GM19035 (cell line): ENCODE data around the gene SLC25A41.

Experiments
- ATAC-seq: cut with Tn5 transposase; IDR thresholded peaks from one replicate; pipeline ENCODE4 v1.9.1; 2021; ENCODE audit not compliant: unreplicated experiment

Gene SLC25A41

DNA sequence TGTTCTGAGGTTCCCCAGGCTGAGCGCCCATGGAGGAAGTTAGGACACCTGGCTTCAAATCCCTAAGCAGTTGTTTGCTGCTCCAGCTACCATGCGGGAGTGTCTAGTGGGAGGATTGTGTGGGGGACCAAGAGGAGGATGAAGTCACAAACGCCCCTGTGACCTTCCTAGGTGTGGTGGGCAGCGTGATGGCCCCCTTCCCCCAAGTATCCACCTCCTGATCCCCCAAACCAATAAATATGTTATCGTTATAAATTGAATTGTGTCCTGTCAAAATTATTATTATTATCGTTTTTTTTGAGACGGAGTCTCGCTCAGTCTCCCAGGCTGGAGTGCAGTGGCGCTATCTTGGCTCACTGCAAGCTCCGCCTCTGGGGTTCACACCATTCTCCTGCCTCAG, at the start of gene SLC25A41:
TSS of gene SLC25A41 (minus strand) at position 101 of the 400 bp plus-strand sequence. CDS start at position 31, 70 bp downstream.
- ATAC-seq, result no peak

DNA sequence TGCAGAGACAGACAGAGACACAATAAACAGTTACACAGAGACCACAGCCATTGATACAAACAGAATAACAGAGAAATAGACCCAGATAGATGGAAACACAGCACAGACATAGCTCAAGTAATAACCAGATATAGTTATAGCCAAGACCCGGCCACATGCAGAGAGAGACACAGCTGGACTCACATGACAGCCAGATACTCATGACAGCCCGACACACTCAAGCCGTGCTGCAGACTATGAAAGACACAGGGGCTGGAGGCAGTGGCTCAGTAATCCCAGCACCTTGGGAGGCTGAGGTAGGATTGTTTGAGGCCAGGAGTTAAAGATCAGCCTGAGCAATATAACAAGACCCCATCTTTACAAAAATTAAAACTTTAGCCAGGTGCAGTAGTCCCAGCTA, 49.7 kb upstream of the SLC25A41 start:
- ATAC-seq, result no peak

DNA sequence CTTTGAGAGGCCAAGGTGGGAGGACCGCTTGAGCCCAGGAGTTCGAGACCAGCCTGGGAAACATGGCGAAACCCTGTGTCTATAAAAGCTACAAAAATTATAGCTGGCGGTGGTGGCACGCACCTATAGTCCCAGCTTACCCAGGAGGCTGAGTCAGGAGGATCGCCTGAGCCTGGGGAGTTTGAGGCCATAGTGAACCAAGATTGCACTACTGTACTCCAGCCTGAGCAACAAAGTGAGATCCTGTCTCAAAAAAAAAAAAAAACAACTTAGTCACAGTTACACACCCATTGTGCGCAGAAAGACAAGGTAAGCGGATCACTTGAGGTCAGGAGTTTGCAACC, 48.8 kb upstream of the SLC25A41 start:
- no peak for ATAC-seq

DNA sequence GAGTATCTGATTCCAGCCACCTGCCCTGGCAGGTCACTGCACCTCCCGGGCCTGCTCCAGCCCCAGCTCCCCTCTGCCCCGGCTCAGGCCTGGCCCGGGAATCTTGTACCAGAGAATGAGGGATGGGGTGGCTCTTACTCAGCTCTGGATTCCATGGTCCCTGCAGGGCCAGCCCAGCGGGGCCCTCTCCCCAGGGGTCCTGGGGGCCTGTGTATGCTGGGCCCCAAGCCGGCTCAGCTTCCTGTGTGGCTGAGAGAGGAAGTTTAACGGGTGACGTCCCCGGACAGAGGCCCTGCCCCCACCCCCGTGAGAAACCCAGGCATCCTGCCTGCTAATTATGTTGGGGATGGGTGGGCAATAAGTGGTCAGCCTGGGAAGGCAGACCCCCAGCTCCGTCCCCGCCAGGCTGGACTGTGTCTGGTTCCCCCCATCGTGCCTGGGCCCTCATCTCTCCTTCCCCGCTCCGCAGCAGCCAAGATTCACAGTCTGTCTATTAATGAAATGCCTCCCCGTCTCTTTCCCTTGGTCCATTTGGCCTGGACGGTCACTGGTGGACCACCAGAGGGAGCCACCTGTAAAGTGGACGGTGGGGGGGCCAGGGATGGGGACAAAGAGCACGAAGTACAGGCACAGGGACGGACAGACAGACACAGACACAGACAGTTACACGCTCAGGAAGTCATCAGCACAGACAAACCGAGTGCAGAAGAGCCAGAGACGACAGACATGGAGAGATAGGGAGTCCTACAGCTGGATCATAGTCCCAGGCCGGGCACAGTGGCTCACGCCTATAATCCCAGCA, 48.2 kb upstream of the SLC25A41 start, which contains the start of gene DENND1C:
TSS of gene DENND1C (minus strand) at position 247 of the 802 bp plus-strand sequence. CDS start at position 155, 92 bp downstream.
- peak; percentile 67 for ATAC-seq

DNA sequence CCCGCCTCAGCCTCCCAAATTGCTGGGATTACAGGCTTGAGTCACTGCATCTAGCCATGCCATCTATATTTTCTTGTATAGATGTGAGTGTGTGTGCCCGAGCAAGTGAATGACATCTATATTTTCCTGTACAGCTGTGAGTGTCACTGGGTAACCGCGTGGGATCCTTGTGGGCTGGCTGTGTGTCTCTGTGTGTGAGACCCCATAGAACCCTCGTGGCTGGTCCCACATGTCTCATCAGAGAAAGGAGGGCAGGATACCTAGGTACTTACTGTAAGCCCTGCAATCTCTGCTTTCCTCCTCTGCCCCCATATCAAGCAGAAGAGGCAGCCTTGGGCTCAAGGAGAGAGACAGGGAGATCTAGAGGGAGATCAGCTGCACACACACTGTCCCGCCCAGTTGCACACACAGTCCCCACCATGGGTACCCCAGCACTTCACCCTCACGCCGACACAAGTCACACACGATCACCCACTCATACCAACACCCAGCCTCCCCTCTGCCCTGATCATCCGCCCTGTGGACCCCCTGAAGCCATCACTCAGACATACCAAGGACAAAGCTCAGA, 47.4 kb upstream of the SLC25A41 start:
- peak; percentile 24 for ATAC-seq

DNA sequence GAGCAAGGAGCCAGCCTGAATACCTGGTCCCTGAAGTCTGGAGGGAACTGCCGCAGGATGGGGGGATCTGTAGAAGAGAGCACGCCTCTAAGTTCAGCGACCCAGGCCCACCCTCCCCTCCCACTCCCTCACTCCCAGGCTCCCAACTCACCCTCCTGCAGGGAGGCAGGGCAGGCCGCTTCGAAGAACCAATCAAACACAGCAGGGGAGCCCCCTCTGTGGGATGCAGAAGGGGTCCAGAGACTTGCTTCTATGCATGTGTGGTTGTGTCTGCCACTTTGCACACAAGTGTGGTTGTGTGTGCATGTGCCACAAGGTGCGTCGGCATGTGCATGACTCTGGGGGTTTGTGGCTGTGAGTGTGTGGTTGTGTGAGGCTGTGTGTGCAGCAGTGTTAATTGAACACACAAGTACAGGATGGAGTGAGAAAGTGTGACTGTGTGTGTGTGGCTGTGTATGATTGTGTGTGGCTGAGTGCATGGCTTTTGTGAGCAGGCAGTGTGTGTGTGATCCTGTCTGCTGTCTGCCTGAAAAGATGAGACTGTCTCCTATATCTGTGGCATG, 46.4 kb upstream of the SLC25A41 start:
- ATAC-seq, result no peak

DNA sequence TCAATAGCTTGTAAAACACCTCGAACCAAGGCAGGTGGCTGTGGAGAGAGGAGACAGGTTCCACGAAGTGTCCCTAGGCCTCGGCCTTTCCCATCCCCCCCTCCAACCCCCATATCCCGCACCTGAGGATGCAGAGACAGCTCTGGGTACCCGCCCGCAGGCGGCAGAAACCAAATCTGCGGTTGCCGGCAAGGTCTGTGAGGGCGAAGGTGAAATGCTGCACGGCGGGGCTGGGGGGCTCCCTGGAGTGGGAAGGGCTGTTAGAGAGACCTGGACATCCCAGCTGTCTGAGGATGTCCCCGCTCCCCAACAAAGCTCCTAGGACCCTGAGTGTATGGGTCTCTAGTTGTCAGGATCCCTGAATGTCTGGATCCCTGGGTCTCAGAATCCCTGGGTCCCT, 45.3 kb upstream of the SLC25A41 start:
- ATAC-seq, result no peak

DNA sequence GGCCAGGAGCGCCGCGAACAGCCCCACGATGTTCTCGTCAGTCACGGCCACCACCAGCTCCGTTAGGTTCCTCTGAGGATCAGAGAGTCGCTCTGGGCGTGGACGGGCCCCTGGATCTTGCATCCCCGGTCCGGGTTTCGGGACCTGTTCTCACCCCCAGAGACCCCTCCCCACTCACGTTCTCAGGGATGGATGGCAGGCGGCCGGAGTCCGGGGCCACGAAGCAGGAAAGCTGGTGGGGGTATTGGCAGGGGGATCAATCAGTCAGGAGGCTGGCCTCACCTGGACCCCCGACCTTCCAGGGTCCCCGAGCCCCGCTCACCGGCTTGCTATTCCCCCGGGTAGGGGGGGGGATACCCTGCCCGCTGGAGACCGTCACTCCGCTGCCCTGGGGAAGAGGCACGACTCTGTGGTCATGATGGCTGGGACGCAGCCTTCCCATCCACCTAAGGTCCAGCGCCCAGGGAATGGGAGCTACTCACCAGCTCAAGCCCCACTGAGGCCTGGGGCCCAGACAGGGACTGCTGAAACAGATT, 43.4 kb upstream of the SLC25A41 start:
- no peak for ATAC-seq

DNA sequence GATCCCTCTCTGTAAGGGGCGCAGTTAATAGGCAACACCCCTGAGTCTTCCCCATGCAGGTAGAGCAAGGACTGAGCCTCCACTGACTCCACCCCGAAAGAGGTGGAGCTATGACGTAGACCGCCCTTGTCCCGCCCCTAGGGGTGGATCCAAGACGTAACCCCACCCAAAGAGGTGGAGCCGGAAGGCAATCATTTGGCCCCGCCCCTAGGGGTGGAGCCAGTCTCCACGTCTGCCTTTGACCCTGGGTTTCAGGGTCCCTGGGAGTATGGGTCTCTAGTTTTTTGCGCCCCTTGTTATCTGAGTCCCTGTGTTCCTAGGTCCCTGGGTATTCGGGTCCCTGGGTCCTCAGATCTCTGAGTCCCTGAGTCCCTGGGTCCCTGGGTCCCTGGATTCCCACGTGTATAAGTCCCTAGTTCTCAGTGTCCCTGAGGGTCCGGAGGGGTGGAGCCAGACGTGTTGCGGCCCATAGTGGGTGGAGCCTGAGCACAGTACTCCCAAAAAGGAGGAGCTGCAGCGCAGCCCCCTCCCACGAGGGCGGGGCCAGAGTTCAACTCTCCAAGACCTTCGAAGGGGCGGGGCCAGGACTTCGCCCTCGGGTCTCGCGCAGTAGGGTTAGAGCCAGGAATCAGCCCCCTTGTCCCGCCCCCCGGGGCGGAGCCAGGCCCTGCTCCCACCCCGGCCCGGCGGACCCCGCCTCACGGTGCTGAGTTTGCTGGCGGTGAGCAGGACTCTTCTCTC, 42.8 kb upstream of the SLC25A41 start:
- ATAC-seq, result no peak

DNA sequence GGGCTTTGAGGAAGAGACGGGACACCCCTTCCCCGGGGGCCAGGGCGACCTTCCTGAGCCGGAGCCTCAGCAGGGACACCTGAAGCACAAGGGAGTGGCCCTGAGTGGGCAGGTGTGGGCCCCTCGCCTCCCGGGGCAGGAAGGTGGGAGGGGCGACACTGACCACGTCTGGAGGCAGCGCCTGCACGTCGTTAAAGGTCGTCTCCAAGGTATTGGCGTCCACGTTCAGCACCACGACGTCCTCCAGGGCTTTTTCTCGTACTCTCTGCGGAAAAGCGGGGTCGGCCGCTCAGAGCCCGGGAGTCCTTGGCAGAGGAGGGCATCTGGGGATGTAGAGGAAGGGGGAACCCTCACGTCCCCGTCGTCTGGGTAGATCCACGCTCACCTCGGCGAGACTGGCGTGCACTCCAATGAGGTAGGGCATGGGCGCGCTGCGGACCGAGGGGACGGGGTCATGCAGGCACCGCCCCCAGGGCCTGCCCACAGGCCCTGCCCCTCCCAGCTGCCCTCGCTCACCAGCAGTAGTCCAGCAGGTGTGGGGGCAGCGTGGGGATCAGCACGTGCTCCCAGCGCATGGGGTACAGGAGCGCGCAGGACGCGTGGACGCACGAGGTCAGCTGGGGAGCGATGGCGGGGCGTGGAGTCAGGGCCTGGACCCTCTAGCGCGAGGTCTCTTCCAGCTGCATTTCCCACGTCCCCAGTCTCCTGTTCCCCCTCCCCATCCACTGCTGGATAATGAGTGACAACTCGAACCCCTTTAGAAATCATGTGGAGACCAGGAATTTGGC, 42.0 kb upstream of the SLC25A41 start:
- no peak for ATAC-seq

DNA sequence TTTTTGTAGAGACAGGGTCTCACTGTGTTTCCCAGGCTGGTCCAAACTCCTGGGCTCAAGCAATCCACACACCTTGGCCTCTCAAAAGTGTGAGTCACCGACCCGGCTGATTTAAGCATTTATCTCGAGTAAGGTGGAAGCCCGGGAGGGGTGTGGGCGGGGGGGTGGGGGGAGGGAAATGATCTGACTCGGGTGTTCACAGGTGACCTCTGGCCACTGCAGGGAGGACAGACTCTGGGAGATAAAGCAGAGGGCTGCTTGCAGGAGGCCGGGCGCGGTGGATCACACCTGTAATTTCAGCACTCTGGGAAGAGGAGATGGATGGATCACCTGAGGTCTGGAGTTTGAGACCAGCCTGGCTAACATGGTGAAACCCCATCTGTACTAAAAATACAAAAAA, 40.1 kb upstream of the SLC25A41 start:
- no peak for ATAC-seq

DNA sequence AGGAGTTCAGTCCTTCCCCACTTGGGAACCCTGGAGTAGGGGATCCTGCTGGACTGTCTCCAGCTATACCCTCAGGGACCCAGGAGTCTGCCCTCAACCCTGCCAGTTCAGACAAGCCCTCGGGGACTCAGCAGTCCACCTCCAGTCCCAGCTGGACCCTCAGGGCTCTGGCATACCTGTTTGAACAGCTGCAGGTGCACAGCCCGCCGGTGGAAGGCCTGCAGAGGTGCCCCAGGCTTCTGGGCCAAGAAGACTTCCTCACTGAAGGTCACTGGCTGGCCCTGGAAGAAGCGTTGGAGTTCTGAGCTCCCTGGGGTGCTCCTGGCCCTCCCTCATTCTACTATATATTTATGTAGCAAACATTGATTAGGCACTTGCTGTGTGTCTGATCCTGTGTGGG, 39.1 kb upstream of the SLC25A41 start:
- no peak for ATAC-seq

DNA sequence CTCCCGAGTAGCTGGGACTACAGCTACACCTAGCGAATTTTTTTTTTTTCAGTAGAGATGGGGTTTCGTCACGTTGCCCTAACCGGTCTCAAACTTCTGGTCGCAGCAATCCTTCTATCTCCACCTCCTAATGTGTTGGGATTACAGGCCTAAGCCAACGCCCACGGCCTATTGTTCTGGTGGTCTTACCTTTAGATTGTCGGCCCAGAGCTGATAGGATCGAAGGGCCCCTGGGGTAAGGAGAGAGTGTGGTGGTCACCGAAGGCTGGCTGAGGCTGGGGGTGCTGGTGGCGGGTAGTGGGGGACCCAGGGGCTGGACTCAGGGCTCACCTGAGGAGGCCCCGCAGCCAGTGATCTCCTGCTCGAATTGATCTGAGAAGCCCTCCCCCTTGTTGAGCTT, 37.5 kb upstream of the SLC25A41 start:
- no peak for ATAC-seq

DNA sequence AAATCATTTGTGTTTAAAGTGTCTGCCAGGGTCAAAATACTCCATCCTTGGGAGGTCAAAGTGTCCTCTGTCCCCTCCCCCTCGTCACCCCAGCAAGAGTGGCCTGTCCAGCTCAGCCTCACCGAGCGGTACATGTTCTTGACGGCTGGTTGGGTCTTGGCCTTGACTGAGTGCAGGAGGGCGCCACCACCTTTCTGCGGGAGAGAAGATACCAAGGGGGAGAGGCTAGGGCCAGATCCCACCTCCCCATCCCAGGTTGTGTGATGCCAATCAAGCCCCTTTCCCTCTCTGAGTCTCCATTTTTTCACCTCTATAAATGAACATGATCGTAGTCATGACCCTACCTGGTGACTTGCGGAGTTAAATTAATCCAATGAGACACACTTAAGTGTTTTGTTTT, 36.6 kb upstream of the SLC25A41 start:
- ATAC-seq, result no peak

DNA sequence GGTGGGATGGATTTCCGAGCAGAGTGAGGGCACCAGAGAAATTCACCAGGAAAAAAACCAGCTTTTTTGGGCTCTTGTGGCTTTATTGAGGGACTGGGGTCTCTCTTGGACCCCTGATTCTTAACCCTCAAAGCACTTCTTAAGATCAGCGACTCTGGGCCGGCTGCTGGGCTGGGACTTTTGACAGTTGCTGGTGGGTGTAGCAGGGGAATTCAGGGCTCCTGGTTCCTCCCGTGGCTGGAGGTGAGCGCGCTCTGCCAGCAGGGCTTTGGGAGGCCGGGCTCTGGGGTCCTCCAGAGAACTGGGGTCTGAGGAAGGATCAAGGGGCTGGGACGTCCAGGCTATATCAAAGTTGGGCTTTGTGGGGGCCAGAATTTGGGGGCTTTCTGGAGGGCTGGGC, 33.8 kb upstream of the SLC25A41 start:
- no peak for ATAC-seq

DNA sequence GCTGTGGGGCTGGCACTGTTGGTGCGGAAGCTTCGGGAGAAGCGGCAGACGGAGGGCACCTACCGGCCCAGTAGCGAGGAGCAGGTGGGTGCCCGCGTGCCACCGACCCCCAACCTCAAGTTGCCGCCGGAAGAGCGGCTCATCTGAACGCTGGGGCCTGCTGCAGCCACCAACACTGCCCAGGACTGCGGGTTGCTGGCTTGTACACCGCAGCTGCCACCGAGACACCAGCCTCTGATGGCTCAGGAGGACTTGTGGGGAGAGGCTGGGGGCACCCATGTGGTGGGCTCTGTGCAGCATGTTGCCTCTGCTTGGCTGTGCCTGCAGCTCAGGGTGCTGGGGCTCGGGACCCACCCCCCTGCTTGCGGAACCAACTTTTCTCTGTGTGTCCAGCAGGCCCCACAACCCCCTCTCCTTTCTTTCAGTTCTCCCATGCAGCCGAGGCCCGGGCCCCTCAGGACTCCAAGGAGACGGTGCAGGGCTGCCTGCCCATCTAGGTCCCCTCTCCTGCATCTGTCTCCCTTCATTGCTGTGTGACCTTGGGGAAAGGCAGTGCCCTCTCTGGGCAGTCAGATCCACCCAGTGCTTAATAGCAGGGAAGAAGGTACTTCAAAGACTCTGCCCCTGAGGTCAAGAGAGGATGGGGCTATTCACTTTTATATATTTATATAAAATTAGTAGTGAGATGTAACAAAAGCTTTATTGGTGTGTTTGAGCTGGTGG, 33.1 kb upstream of the SLC25A41 start:
- ATAC-seq, result no peak

DNA sequence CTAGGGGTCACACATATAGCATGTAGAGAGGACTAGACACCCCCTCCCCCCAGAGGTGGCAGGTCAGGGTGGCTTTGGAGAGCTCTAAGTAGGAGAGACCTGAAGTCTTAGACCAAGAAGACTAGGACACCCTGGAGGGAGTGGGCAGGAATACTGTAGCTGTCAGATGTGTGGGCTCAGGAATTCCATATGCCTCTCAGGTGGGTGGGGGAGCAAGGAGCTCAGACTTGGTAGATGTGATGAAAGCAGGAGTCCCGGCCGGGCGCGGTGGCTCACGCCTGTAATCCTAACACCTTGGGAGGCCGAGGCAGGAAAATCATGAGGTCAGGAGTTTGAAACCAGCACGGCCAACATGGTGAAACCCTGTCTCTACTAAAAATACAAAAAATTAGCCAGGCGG, 32.1 kb upstream of the SLC25A41 start:
- no peak for ATAC-seq

DNA sequence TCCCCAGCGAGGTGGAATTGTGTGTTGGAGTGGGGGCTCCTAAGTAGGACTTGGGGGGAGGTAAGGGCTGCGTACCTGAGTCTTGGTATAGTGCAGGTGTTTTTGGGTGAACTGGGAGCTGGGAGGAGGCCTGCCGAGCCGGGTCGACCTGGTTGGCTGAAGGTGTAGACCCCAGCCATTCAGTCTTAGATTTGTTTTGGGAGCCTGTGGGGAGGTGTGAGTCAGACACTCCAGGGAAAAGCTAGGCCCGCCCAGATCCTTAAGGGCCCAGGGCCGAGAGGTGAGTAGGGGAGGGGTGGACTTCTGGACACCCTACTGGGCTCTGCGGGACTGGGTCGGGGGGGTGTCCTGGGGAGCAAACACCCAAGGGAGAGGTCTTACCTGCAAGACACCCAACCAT, 31.4 kb upstream of the SLC25A41 start:
- ATAC-seq, result no peak

DNA sequence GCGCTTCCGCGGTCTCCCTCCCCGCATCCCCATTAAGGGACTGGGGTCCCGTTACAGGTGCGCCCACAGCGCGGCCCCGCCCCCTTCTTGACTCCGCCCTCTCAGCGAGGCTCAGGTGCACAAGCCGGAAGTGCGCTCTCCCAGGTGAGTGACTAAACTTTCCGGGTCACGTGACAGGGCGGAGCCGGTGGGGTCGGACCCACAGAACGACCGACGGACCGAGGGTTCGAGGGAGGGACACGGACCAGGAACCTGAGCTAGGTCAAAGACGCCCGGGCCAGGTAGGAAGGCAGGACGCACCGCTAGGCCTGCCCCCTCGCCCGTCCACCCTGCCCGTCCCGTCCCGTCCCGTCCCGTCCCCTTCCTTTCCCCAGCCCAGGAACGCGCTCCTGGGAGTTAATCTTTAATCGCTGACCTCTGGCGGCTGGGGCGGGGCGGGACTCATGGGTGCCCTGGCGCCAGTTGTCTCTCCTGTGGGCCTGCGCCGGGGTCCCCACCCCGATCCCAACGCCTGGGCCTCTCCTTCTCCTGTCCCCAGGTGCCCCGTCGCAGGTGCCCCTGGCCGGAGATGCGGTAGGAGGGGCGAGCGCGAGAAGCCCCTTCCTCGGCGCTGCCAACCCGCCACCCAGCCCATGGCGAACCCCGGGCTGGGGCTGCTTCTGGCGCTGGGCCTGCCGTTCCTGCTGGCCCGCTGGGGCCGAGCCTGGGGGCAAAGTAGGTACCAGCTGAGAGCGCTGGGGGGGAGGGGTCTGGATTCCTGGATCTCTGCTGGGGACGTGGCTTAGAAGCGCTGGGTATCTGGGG, 30.7 kb upstream of the SLC25A41 start, which contains the start of gene CRB3:
TSS of gene CRB3 (plus strand) at position 202 of the 804 bp plus-strand sequence. CDS start at position 633, 431 bp downstream.
- ATAC-seq, result no peak
